NCI-H1092 (cell line): ENCODE data around the gene AIPL1.

Experiments used
- DNase-seq: peaks from one replicate; lab custom pipeline; 2025; lab: John Stamatoyannopoulos, UW

The AIPL1 gene

GRCh38 chr17:6421700-6422604 is 13.0 kb downstream of the AIPL1 start:
- DNase-seq = no peak

GRCh38 chr17:6420173-6420641 is 14.7 kb downstream of the AIPL1 start:
- DNase-seq = no peak

- DNase-seq = no peak
Measured at GRCh38 chr17:6415616-6416015, 19.3 kb downstream of the AIPL1 start.

DNA sequence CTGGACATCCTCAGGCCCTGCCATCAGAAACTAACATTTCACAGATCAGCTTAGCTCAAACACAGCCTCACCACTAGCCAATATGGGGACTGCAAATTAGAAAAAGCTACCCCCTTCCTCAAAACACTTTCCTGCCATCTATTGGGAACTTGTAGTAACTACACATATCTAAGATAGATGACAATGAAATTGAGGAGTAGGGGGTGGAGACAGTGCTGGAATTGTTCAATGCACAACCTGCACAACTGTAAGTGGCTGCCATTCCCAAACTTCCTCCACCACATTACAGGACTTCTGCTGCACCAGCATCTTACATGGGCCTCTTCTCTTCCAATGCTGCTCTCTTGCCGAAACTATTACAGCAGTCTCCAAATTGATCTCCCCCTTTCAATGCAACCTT is 21.9 kb downstream of the AIPL1 start:
- no peak for DNase-seq

GRCh38 chr17:6408735-6409134 is 26.2 kb downstream of the AIPL1 start:
- DNase-seq = no peak

DNA sequence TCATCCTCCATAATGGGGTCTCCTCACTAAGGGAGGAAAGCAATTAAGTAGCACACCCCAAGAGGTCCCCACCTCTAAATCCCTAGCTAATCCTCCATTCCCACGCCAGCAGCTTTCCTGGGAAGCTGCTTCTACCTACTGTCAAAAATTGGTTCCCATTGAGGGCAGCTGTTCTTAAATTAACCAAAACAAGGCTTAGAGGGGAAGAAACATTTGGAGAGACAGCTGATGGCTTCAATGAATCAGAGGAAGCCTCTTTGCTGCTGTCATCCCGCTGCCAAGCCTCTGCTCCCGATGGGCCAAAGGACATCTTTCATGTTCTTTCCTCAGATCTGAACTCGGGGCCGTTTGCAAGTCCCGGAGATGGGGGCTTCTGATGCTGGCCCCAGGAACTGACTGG is 26.6 kb downstream of the AIPL1 start:
- no peak for DNase-seq

DNA sequence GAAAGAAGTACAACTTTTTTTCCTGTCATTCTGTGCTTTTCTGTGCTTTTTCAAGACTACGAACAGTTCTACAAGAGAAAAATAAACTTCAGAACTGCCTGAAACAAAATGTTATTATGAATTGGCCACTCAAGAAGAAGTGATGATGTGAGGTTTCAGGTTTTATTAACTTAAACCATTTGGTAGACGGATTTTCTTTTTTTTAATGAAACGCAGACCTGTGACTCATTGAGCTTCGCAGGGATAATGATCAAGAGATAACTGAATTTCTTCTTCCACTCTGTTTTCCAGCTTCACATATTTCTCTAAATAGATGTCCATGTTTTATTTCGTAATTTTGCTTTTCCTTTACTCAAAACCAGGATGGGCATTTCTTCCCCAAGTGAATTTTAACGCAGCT is 32.7 kb downstream of the AIPL1 start:
- no peak for DNase-seq

- DNase-seq = no peak
Measured at GRCh38 chr17:6398955-6399354, 36.0 kb downstream of the AIPL1 start.

GRCh38 chr17:6394055-6394606 is 40.8 kb downstream of the AIPL1 start:
- DNase-seq = no peak

DNA sequence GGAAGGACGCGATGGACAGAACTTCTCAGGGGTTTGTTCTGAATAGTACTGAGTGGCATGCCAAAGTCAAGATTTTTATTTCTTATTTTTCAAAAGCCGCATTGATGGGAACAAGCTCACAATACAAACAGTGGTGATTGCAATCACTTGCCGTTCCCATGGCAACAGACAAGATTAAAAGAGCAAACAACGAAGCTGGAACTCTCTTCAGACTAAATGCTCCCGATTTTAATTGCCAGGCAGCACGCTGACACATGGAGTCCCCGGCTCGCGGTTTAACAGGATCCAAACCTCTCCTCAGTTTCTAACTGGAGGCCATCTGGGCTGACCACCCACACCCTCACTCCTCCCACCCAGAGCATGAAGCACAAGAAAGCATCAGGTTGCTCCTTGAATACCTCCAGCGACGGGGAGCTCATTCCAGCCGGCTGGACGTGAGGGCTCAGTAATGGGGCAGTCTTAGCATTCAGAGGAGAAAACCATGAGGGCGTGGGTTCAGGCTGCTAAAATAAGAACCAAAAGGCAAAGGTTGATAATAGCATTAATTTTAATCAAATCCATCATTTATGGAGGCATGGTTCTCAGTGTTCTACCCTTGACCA is 41.5 kb downstream of the AIPL1 start:
- DNase-seq = no peak

GRCh38 chr17:6392609-6393350 is 42.1 kb downstream of the AIPL1 start:
- DNase-seq = peak; percentile 29

DNA sequence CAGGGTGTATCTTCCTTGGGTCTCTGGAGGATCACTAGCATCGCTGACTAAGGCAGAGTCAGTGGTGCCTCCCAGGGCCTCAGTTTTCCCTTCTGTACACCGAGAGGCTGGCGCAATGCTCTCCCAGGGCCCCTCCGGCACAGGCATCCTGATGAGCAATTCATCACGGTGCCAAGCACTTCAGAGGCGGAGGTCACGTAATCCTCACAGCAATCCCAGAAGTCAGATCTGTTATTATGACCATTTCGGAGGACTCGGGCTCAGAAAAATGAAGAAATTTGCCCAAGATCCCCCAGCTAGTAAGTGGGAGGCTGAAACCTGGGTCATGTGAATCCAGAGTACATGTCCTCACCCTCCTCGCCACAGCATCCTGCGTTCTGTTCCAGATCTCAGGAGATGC is 46.5 kb downstream of the AIPL1 start:
- no peak for DNase-seq

DNA sequence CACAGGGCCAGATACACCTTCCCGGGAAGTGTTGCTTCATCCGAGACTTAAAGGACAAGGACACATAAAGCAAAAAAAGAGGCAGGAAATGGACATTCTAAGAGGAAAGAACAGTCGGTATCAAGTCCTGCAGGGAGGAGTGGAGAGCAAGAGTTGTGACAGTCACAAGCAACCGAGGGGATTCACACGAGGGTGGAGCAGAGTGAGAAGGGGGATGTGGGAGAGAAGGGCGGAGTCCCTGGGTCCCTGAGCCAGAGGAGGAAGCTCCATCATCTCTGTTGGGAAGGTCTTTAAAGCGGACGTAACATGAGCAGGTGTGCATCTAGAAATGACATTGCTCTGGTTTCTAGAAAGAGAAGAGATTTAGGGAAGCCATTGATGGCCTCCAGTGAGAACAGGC is 47.1 kb downstream of the AIPL1 start:
- DNase-seq = no peak

GRCh38 chr17:6387442-6387841 is 47.5 kb downstream of the AIPL1 start:
- no peak for DNase-seq

GRCh38 chr17:6386041-6386630 is 48.8 kb downstream of the AIPL1 start:
- DNase-seq = no peak

GRCh38 chr17:6384481-6384880 is 50.4 kb downstream of the AIPL1 start:
- DNase-seq = no peak

- DNase-seq = no peak
Measured at GRCh38 chr17:6381526-6382465, 53.1 kb downstream of the AIPL1 start.

DNA sequence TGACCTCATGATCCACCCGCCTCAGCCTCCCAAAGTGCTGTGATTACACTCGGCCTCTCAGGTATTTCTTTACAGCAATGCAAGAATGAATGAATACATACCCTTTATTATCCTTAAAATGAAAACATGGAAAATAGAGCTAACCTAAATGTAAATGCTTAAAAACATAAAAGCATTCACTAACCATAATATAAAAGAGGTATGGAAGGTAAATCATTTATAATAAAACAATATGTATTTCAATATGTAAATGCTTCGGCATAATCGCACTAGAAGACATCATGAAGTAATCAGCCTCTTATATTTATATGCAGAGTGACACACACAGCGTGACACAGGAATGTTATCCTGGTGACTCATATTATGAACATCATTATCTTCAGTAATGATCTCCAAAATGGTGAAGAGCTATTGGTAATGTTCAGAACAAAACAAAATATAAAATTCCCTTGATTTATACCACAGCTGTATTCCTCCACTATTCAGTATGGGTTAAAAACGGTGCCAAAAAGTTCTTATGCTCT is 53.9 kb downstream of the AIPL1 start:
- DNase-seq = no peak

DNA sequence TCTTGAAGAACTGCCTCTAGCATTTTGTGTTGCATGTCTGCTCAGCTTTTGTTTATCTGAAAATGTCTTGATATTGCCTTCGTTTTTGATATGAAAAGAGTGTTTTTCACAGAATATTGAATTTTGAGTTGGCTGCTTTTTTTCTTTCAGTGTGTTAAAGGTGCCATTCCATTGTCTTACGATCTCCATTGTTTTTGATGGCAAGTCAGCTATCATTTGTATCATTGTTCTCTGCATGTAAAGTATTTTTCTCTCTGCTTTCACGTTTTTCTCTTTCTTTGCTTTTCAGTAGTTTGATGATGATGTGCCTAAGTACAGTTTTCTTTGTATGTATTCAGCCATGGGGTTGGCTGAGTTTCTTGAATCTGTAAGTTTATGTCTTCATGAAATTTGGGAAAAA is 57.0 kb downstream of the AIPL1 start:
- no peak for DNase-seq

- DNase-seq = no peak
Measured at GRCh38 chr17:6376931-6377361, 58.0 kb downstream of the AIPL1 start.
